Lower lobe of right lung (tissue), 2 donors: Measurements from ENCODE around the gene HECTD2. TPM values are rescaled to one million over a fixed set of nuclear protein-coding genes. Genes with fewer than 3 reads are reported as not detected.
"Not testable (repeated sequence)": the region's sequence is repeated elsewhere in the genome, so short reads cannot be mapped to it uniquely, and the experiment has no call there.

Source experiments
- ATAC-seq, 2 donors: fragments of 200-7000 bp; cut with Tn5 transposase; one replicate each; pipeline ENCODE4 v1.9.1; 2020 to 2022; ENCODE audit warnings: mild to moderate bottlenecking in 2 of 2, moderate library complexity in 2 of 2
- DNase-seq: peaks from one replicate; pipeline ENCODE4 v3.0.0-alpha.2; 2020
- H3K27ac ChIP-seq: fragments of 200-600 bp; one replicate; pipeline ENCODE4 v1.8.0; 2022
- H3K27me3 ChIP-seq: fragments of 200-600 bp; one replicate; pipeline ENCODE4 v1.8.0; 2022; ENCODE audit warnings: low read depth
- H3K36me3 ChIP-seq: fragments of 200-600 bp; one replicate; pipeline ENCODE4 v1.8.0; 2022; ENCODE audit warnings: mild to moderate bottlenecking
- H3K4me1 ChIP-seq: fragments of 200-600 bp; one replicate; pipeline ENCODE4 v1.8.0; 2022
- H3K4me3 ChIP-seq: fragments of 200-600 bp; one replicate; pipeline ENCODE4 v1.8.0; 2022; ENCODE audit warnings: mild to moderate bottlenecking
- H3K9me3 ChIP-seq: fragments of 200-600 bp; one replicate; pipeline ENCODE4 v1.8.0; 2022
- CTCF ChIP-seq: fragments of 200-600 bp; IDR thresholded peaks from one replicate; pipeline ENCODE4 v1.8.0; 2022; ENCODE audit warnings: antibody characterized with exemption, mild to moderate bottlenecking
- intact Hi-C: fragments of 100-400 bp; cut with DNase I; formaldehyde crosslinking; loops from one replicate; pipeline ENCODE4 v1.11.0; 2022
- total RNA-seq: library from RNA; stranded (reverse); fragmentation: NEBNext Ultra II Directional; extraction: Animal tissue kit (Norgen Biotek cat#: 25700); gene quantifications from one replicate; pipeline ENCODE4 v1.2.1, GENCODE V29; 2021
- donor health status: DM: no; HTN: yes; CAD: no; lungs with severe emphysema.

Gene HECTD2
- total RNA-seq, 1 donor from 2014 or later = 8.4 TPM

GRCh38 chr10:91520661-91521060 is 110.5 kb downstream of the HECTD2 start:
- peaks cover 3% of the 10 kb centered on the region for H3K9me3 ChIP-seq
- intact Hi-C loops = no loop called here
- DNase-seq (no peak), ATAC-seq (no peak)
- no peak overlapping the region for H3K4me3 ChIP-seq
- H3K27ac ChIP-seq = no peak overlapping the region
- no peaks in the 10 kb centered on the region for H3K36me3 ChIP-seq
- no peak for TF ChIP-seq CTCF
- no peaks in the 10 kb centered on the region for H3K4me1 ChIP-seq
- H3K27me3 ChIP-seq = no peaks in the 10 kb centered on the region

- TF ChIP-seq CTCF = no peak
- intact Hi-C loops = no loop called here
- H3K9me3 ChIP-seq = peaks cover 3% of the 10 kb centered on the region
- no peaks in the 10 kb centered on the region for H3K4me1 ChIP-seq
- no peaks in the 10 kb centered on the region for H3K27me3 ChIP-seq
- DNase-seq (no peak), ATAC-seq (no peak)
- H3K36me3 ChIP-seq = no peaks in the 10 kb centered on the region
- H3K4me3 ChIP-seq = no peak overlapping the region
- H3K27ac ChIP-seq = no peak overlapping the region
Measured at GRCh38 chr10:91521439-91521838, 111.3 kb downstream of the HECTD2 start.

GRCh38 chr10:91525896-91526712 is 116.0 kb downstream of the HECTD2 start:
- Histone ChIP-seq H3K36me3 (no peaks in the 10 kb centered on the region), H3K27me3 (no peaks in the 10 kb centered on the region), H3K27ac (no peak overlapping the region), H3K4me3 (no peak overlapping the region), H3K9me3 (no peaks in the 10 kb centered on the region), H3K4me1 (no peaks in the 10 kb centered on the region)
- DNase-seq (no peak), ATAC-seq (no peak)
- TF ChIP-seq CTCF = no peak
- intact Hi-C loops = no loop called here

- H3K9me3 ChIP-seq = no peaks in the 10 kb centered on the region
- intact Hi-C loops = no loop called here
- no peaks in the 10 kb centered on the region for H3K4me1 ChIP-seq
- H3K27ac ChIP-seq = no peak overlapping the region
- TF ChIP-seq CTCF = no peak
- no peaks in the 10 kb centered on the region for H3K36me3 ChIP-seq
- no peaks in the 10 kb centered on the region for H3K27me3 ChIP-seq
- no peak overlapping the region for H3K4me3 ChIP-seq
- no peak for DNase-seq
- ATAC-seq = no peak
Measured at GRCh38 chr10:91528080-91528479, 117.9 kb downstream of the HECTD2 start.

GRCh38 chr10:91528768-91529167 is 118.6 kb downstream of the HECTD2 start:
- DNase-seq = no peak
- intact Hi-C loops = no loop called here
- no peak overlapping the region for H3K27ac ChIP-seq
- no peaks in the 10 kb centered on the region for H3K27me3 ChIP-seq
- H3K36me3 ChIP-seq = no peaks in the 10 kb centered on the region
- TF ChIP-seq CTCF = no peak
- ATAC-seq = peak in 1 of 2 donors; percentile 21
- no peaks in the 10 kb centered on the region for H3K4me1 ChIP-seq
- H3K9me3 ChIP-seq = no peaks in the 10 kb centered on the region
- H3K4me3 ChIP-seq = no peak overlapping the region

GRCh38 chr10:91534789-91535188 is 124.6 kb downstream of the HECTD2 start:
- H3K9me3 ChIP-seq, H3K4me1 ChIP-seq, DNase-seq, intact Hi-C loops, H3K27me3 ChIP-seq, H3K27ac ChIP-seq, H3K4me3 ChIP-seq, H3K36me3 ChIP-seq, ATAC-seq: not testable (repeated sequence)
